ENCODE results near the gene SKA3.

Gene SKA3

GRCh38 chr13:21109168-21109567 is 67.2 kb downstream of the SKA3 start:
- DNase-seq: no peak

GRCh38 chr13:21106089-21106488 is 70.3 kb downstream of the SKA3 start:
- DNase-seq: no peak

DNA sequence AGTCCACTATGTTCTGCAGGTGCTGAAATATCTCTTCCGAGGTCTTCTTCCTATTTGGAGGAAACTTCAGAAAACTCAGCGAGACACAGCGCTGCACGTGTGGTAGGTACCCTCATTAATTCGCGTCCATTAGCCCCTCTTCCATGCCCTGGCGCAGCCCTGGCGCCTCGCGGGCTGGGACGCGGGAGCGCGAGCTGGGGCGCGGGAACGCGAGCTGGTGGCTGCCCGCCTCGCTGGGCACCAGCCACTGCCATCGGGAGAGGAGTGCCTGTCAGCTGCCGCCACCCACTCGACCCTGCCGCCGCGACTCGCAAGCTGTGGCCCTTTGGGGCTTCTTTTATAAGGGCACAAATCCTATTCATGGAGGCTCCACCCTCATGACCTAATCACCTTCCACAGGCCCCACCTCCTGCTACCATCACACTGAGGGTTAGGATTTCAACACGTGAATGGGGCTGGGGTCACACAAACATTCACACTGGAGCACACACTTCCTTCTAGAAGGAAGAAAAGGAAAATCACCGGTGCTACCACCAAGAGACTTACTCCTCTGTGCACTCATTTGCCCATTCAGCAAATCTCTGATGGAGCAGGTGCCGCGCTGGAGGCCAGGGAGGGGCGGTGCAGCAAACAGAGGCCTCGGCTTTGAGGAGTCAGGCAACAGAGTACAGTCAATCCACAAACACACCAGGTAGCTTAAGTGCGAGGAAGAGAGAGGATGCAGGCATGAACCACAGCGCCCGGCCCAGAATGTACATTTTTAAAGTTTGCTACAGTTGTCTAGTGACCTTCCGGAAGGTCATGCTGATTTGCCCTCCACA is 71.9 kb downstream of the SKA3 start:
- no peak for DNase-seq

All from activated naive CD4-positive, alpha-beta T cell treated with Interleukin-2 at 50 U/mL for 16 hours (primary cell).